NCI-H1694 treated with DMSO at 0.1 percent for 48 hours (cell line): ENCODE results near the gene SLC7A11.
"Not testable (repeated sequence)": the region's sequence is repeated elsewhere in the genome, so short reads cannot be mapped to it uniquely, and the experiment has no call there.

ENCODE experiments used
- DNase-seq: peaks from one replicate; lab custom pipeline; 2025; lab: John Stamatoyannopoulos, UW

The SLC7A11 gene

GRCh38 chr4:138242834-138243156 is 646 bp upstream of the SLC7A11 start:
- no peak for DNase-seq

- DNase-seq, result no peak
Measured at GRCh38 chr4:138241281-138242075, 671 bp downstream of the SLC7A11 start.

- no peak for DNase-seq
Measured at GRCh38 chr4:138239491-138239890, 2.7 kb downstream of the SLC7A11 start.

GRCh38 chr4:138238521-138239292 is 3.4 kb downstream of the SLC7A11 start:
- DNase-seq, result no peak

GRCh38 chr4:138237132-138237531 is 5.0 kb downstream of the SLC7A11 start:
- DNase-seq, result not testable (repeated sequence)

- no peak for DNase-seq
Measured at GRCh38 chr4:138236037-138236436, 6.1 kb downstream of the SLC7A11 start.

- DNase-seq, result no peak
Measured at GRCh38 chr4:138235419-138235952, 6.7 kb downstream of the SLC7A11 start.

GRCh38 chr4:138234248-138234647 is 7.9 kb downstream of the SLC7A11 start:
- no peak for DNase-seq

- DNase-seq, result no peak
Measured at GRCh38 chr4:138233313-138234034, 8.7 kb downstream of the SLC7A11 start.

GRCh38 chr4:138232364-138232763 is 9.8 kb downstream of the SLC7A11 start:
- DNase-seq, result no peak

- no peak for DNase-seq
Measured at GRCh38 chr4:138230048-138230447, 12.1 kb downstream of the SLC7A11 start.

GRCh38 chr4:138229160-138229559 is 13.0 kb downstream of the SLC7A11 start:
- DNase-seq, result no peak

- DNase-seq, result no peak
Measured at GRCh38 chr4:138226351-138226750, 15.8 kb downstream of the SLC7A11 start.

GRCh38 chr4:138225477-138225876 is 16.7 kb downstream of the SLC7A11 start:
- no peak for DNase-seq

- DNase-seq, result no peak
Measured at GRCh38 chr4:138224614-138225013, 17.5 kb downstream of the SLC7A11 start.

- DNase-seq, result no peak
Measured at GRCh38 chr4:138223231-138223910, 18.8 kb downstream of the SLC7A11 start.

- DNase-seq, result no peak
Measured at GRCh38 chr4:138222046-138222445, 20.1 kb downstream of the SLC7A11 start.

GRCh38 chr4:138218976-138219375 is 23.2 kb downstream of the SLC7A11 start:
- no peak for DNase-seq

GRCh38 chr4:138217567-138217966 is 24.6 kb downstream of the SLC7A11 start:
- no peak for DNase-seq

GRCh38 chr4:138216272-138216867 is 25.8 kb downstream of the SLC7A11 start:
- DNase-seq, result no peak

- not testable (repeated sequence) for DNase-seq
Measured at GRCh38 chr4:138210576-138210975, 31.6 kb downstream of the SLC7A11 start.
